GM19099 (cell line): Measurements from ENCODE around the gene KRTAP26-1.

Source experiments
- POLR2A ChIP-seq: IDR thresholded peaks from 3 replicates; pipeline ENCODE4 v1.6.1; 2011; ENCODE audit warnings: low read depth; ENCODE audit not compliant: insufficient read length; ENCODE audit errors: extremely low read depth

Gene KRTAP26-1

GRCh38 chr21:30326390-30326789 lies 6.3 kb upstream of the KRTAP26-1 start:
- TF ChIP-seq POLR2A, result no peak

- no peak for TF ChIP-seq POLR2A
These were observed 4.4 kb downstream of the KRTAP26-1 start for GRCh38 chr21:30315701-30316100.

GRCh38 chr21:30306884-30307283 lies 13.2 kb downstream of the KRTAP26-1 start:
- no peak for TF ChIP-seq POLR2A

GRCh38 chr21:30305136-30305535 lies 15.0 kb downstream of the KRTAP26-1 start:
- TF ChIP-seq POLR2A, result no peak

GRCh38 chr21:30289215-30289614 lies 30.9 kb downstream of the KRTAP26-1 start, which contains the start of gene KRTAP25-1:
Gene KRTAP25-1 (minus strand): TSS chr21:30289514. CDS start chr21:30289490, 24 bp downstream.
- no peak for TF ChIP-seq POLR2A

- TF ChIP-seq POLR2A, result no peak
These were observed 37.3 kb downstream of the KRTAP26-1 start, which contains the start of gene KRTAP24-1 for GRCh38 chr21:30282850-30283249. Gene KRTAP24-1 (minus strand): TSS chr21:30282950. CDS start chr21:30282932, 18 bp downstream.

- no peak for TF ChIP-seq POLR2A
These were observed 48.5 kb downstream of the KRTAP26-1 start for GRCh38 chr21:30271611-30272010.

- no peak for TF ChIP-seq POLR2A
These were observed 49.0 kb downstream of the KRTAP26-1 start for GRCh38 chr21:30271156-30271555.

- no peak for TF ChIP-seq POLR2A
These were observed 50.1 kb downstream of the KRTAP26-1 start for GRCh38 chr21:30269803-30270530.
